Left ventricle myocardium inferior (tissue), 1 donor: ENCODE data around the gene SLC5A10. TPM values are rescaled to one million over a fixed set of nuclear protein-coding genes. Genes with fewer than 3 reads are reported as not detected.

Experiments
- DNase-seq: peaks from one replicate; pipeline ENCODE4 v3.0.0-alpha.2; 2020
- H3K27ac ChIP-seq: fragments of 200-600 bp; replicated peaks from 2 replicates; pipeline ENCODE4 v1.8.0; 2021
- H3K27me3 ChIP-seq: fragments of 200-600 bp; 2 replicates; pipeline ENCODE4 v1.8.0; 2021; ENCODE audit warnings: low read depth
- H3K36me3 ChIP-seq: fragments of 200-600 bp; 2 replicates; pipeline ENCODE4 v1.8.0; 2021
- H3K4me1 ChIP-seq: fragments of 200-600 bp; 2 replicates; pipeline ENCODE4 v1.8.0; 2021
- H3K4me3 ChIP-seq: fragments of 200-600 bp; 2 replicates; pipeline ENCODE4 v1.8.0; 2021; ENCODE audit warnings: mild to moderate bottlenecking, moderate library complexity
- H3K9me3 ChIP-seq: fragments of 200-600 bp; replicated peaks from 2 replicates; pipeline ENCODE4 v1.8.0; 2021
- intact Hi-C: fragments of 100-400 bp; cut with micrococcal nuclease; formaldehyde crosslinking; loops from one replicate; pipeline ENCODE4 v1.11.0; 2022
- total RNA-seq: library from RNA; stranded (reverse); fragmentation: NEBNext Ultra II Directional; extraction: Animal tissue kit (Norgen Biotek cat#: 25700); gene quantifications from one replicate; pipeline ENCODE4 v1.2.1, GENCODE V29; 2021
- TF ChIP-seq, protein P1 (sequence below): fragments of 200-600 bp; IDR thresholded peaks from 2 replicates; pipeline ENCODE4 v1.8.0; 2021; ENCODE audit warnings: antibody characterized with exemption, mild to moderate bottlenecking, borderline replicate concordance
- donor health status: DM: no; HTN: yes; CAD: no; lungs with severe emphysema.

Gene SLC5A10
- total RNA-seq, 1 donor from 2014 or later = not detected

DNA sequence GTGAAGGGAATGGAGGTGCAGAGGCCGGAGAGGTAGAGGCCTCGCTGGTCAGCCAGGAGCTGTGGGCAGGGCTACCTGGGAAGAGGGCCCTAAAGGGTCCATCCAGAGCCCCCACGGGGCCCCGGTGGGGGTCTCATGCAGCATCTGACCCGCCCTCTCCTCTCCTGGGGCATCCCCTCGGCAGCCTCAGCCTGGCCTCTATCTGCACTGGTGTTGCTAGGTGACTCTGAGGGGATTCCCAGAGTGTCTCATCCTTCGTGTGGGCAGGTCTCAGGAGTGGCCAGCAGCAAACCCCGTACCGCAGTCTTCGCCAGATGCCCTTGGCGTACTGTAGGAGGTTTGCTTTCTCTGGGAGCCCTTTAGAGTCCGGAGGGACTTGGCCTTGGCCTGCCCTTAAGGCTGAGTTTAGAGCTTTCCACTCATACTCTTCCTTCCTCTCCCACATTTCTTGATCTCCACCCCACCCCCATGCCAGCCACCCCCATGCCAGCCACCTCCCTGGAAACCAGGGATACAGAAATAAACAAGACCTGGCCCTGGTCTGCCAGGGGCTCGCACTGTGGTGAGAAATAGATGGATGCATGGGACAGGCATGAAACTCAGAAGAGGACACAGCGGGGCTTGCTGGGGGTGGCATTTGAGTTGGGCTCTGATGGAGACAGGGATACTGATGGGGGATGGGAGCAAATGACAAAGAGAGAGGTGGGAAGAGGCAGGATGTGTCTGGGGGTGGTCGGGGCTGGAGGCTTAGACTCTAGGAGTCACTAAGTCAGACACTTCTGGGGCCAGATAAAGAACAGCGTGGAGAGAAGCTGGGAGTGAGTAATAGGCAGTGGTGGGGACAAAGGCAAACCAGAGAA, 9.9 kb downstream of the SLC5A10 start:
- Histone ChIP-seq H3K27ac (no peak overlapping the region), H3K9me3 (no peaks in the 10 kb centered on the region), H3K36me3 (no peaks in the 10 kb centered on the region), H3K4me1 (peaks cover 2% of the 10 kb centered on the region), H3K4me3 (no peak overlapping the region), H3K27me3 (no peaks in the 10 kb centered on the region)
- TF ChIP-seq, protein P1, sequence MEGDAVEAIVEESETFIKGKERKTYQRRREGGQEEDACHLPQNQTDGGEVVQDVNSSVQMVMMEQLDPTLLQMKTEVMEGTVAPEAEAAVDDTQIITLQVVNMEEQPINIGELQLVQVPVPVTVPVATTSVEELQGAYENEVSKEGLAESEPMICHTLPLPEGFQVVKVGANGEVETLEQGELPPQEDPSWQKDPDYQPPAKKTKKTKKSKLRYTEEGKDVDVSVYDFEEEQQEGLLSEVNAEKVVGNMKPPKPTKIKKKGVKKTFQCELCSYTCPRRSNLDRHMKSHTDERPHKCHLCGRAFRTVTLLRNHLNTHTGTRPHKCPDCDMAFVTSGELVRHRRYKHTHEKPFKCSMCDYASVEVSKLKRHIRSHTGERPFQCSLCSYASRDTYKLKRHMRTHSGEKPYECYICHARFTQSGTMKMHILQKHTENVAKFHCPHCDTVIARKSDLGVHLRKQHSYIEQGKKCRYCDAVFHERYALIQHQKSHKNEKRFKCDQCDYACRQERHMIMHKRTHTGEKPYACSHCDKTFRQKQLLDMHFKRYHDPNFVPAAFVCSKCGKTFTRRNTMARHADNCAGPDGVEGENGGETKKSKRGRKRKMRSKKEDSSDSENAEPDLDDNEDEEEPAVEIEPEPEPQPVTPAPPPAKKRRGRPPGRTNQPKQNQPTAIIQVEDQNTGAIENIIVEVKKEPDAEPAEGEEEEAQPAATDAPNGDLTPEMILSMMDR = no peak
- intact Hi-C loops = no loop called here
- DNase-seq = no peak

DNA sequence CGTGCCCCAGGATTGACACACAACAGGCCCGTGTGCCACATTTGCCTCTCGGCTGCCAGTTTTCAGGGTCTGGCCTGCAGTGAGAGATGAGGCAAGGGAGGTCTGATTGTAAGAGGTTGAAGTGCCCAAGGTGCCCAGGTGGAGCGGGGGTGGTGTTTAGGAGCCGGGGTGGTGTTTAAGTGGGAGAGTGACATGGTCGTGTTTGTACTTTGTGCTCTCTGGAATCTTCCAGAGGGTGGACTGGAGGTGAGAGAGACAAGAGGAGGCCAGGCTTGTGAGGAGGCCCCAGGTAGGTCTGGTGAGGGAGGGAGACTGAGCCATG, 10.5 kb downstream of the SLC5A10 start:
- TF ChIP-seq, protein P1 = no peak
- no peak for DNase-seq
- intact Hi-C loops = no loop called here

DNA sequence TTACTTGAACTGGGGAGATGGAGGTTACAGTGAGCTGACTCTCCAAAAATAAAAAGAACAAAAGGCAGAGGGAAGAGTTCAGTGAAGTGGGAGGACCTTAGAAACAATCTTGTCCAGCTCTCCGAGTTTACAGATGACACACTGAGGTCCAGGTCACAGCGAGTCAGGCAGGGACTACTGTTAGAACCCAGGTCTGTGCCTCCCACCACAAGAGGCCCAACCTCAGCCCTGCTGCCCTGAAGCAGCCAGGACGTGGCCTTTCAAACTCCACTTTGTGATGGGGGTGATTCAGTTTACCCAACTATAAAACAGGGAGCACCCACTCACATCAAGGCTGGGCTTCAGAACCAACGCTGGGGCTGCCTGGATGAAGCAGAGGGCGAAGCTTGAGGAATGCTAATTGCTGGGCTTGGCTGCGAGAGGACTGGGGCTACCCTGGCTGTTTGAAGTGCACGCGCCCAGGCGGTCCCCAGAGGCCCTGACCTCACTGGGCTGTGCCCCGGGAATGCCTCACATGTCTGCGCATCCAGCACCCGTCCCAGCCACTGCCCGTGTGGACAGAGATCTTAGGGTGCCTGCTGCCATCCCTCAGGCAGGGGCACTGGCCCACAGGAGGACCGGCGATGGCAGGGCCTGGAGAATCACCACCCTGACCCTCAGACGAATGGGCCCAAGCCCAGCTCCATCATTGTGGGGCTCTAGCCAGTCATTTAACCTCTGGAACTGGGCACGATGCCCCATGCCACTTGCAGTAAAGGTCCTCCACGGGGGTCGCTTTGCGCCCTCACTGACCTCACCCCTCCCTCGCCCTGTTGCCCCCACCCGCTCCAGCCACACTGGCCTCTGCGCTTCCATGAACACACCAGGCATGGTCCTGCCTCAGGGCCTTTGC, 11.4 kb downstream of the SLC5A10 start:
- H3K27ac ChIP-seq = no peak overlapping the region
- intact Hi-C loops = no loop called here
- peaks cover 16% of the 10 kb centered on the region for H3K4me1 ChIP-seq
- no peaks in the 10 kb centered on the region for H3K27me3 ChIP-seq
- DNase-seq = no peak
- H3K9me3 ChIP-seq = no peaks in the 10 kb centered on the region
- H3K36me3 ChIP-seq = no peaks in the 10 kb centered on the region
- TF ChIP-seq, protein P1 = no peak
- H3K4me3 ChIP-seq = no peak overlapping the region

More for the DNA sequence above, 10.5 kb downstream of the SLC5A10 start:
- Histone ChIP-seq H3K4me3 (no peak overlapping the region), H3K4me1 (peaks cover 8% of the 10 kb centered on the region), H3K9me3 (no peaks in the 10 kb centered on the region), H3K27me3 (no peaks in the 10 kb centered on the region), H3K27ac (no peak overlapping the region), H3K36me3 (no peaks in the 10 kb centered on the region)

DNA sequence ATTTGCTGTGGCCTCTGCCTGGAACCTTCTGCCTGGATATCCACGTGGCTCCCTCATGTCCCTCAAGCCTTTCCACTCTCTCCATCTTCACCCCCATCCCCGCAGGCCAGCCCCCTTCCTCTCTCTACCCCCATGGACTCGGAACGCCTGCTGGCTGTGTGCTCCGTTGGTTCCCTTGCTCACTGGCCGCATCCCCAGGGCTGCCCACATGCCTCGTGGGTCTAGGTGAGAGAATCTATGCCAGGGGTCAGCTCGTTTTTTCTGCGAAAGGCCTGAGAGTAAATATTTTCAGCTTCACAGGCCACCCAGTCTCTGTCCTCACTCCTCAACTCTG, 12.0 kb downstream of the SLC5A10 start:
- H3K4me3 ChIP-seq = no peak overlapping the region
- peaks cover 16% of the 10 kb centered on the region for H3K4me1 ChIP-seq
- TF ChIP-seq, protein P1 = no peak
- no peak for DNase-seq
- H3K27me3 ChIP-seq = no peaks in the 10 kb centered on the region
- no peak overlapping the region for H3K27ac ChIP-seq
- H3K36me3 ChIP-seq = no peaks in the 10 kb centered on the region
- intact Hi-C loops = no loop called here
- no peaks in the 10 kb centered on the region for H3K9me3 ChIP-seq

DNA sequence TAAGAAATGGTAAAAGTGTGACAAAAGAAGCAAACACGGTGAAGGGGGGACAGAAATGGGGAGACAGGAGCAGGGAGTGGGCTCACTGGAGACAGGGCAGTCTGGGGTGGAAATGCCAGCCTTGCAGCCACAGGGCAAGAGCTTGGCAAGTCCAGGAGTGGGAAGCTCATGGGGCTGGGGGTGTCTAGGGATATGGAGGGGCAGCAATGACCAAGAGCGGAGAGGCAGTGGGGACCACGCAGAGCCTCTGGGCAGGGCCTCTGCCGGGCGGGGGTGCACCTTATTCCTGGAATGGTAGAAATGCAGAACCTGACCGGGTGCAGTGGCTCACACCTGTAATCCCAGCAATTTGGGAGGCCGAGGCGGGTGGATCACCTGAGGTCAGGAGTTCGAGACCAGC, 12.6 kb downstream of the SLC5A10 start:
- TF ChIP-seq, protein P1 = no peak
- H3K27ac ChIP-seq = no peak overlapping the region
- no peaks in the 10 kb centered on the region for H3K36me3 ChIP-seq
- no peaks in the 10 kb centered on the region for H3K27me3 ChIP-seq
- intact Hi-C loops = no loop called here
- no peaks in the 10 kb centered on the region for H3K9me3 ChIP-seq
- peaks cover 16% of the 10 kb centered on the region for H3K4me1 ChIP-seq
- no peak overlapping the region for H3K4me3 ChIP-seq
- no peak for DNase-seq
